ENCODE measurements around the gene CCR1.

The CCR1 gene

GRCh38 chr3:46194868-46195553, 13.1 kb downstream of the CCR1 start:
- Histone ChIP-seq H2BK15ac (replicated peaks; ENCODE audit: low read depth) (no peak overlapping the region), H3K79me1 (ENCODE audit: low read length) (no peaks in the 10 kb centered on the region), H3K36me3 (ENCODE audit: control insufficient read depth, insufficient read depth, low read length) (no peaks in the 10 kb centered on the region), H3K27ac (ENCODE audit: low read depth, low read length) (no peak overlapping the region), H3K4ac (ENCODE audit: low read depth, low read length) (no peak overlapping the region), H2AK5ac (ENCODE audit: low read length) (no peak overlapping the region), H4K8ac (ENCODE audit: low read depth, low read length) (no peak overlapping the region), H4K5ac (ENCODE audit: low read length) (no peak overlapping the region), H3K4me2 (ENCODE audit: low read length) (no peak overlapping the region), H3K4me3 (ENCODE audit: low read length) (no peak overlapping the region), H3K4me1 (ENCODE audit: control insufficient read depth, low read depth, low read length) (no peaks in the 10 kb centered on the region), H3K18ac (ENCODE audit: low read length) (no peak overlapping the region), H3K9ac (ENCODE audit: low read length) (no peak overlapping the region), H3K23ac (ENCODE audit: low read length) (no peak overlapping the region), H3K79me2 (ENCODE audit: control insufficient read depth, insufficient read depth, low read length) (no peaks in the 10 kb centered on the region), H2BK120ac (ENCODE audit: low read depth, low read length) (no peak overlapping the region), H3K56ac (ENCODE audit: low read length) (no peak overlapping the region), H2BK5ac (ENCODE audit: low read length) (no peak overlapping the region), H3K27me3 (ENCODE audit: insufficient read depth, low read length, poor library complexity) (no peaks in the 10 kb centered on the region)
- DNase-seq: no peak
- WGBS (ENCODE audit: extremely low coverage, insufficient coverage, low lambda C conversion rate): no CpG with 5 or more reads among the region's 4 CpGs

DNA sequence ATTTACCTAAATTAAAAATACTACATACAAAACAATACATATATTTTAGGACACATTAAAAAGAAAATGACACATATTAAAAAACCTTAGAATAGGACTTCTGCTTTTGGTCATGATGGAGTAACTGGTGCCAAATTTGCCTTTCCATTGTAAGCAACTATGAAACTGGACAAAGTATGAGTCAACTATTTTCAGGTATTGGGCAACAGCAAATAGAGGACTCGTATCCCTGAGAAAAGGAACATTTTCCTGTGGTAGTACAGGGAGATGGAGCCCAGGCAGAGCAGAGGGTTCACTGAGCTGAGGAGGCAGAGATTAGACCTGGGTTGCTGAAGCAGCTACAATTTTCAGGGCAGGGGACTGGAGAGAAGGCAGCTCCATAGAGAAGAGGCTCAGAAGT, 14.7 kb downstream of the CCR1 start:
- H3K4me2 ChIP-seq (ENCODE audit: low read length): no peak overlapping the region
- H2BK5ac ChIP-seq (ENCODE audit: low read length): no peak overlapping the region
- H3K79me2 ChIP-seq (ENCODE audit: control insufficient read depth, insufficient read depth, low read length): no peaks in the 10 kb centered on the region
- H3K4ac ChIP-seq (ENCODE audit: low read depth, low read length): no peak overlapping the region
- H3K27ac ChIP-seq (ENCODE audit: low read depth, low read length): no peak overlapping the region
- DNase-seq: no peak
- no peak overlapping the region for H3K56ac ChIP-seq (ENCODE audit: low read length)
- no peak overlapping the region for H4K5ac ChIP-seq (ENCODE audit: low read length)
- no peak overlapping the region for H3K18ac ChIP-seq (ENCODE audit: low read length)
- H2AK5ac ChIP-seq (ENCODE audit: low read length): no peak overlapping the region
- H3K23ac ChIP-seq (ENCODE audit: low read length): no peak overlapping the region
- H4K8ac ChIP-seq (ENCODE audit: low read depth, low read length): no peak overlapping the region
- H3K36me3 ChIP-seq (ENCODE audit: control insufficient read depth, insufficient read depth, low read length): no peaks in the 10 kb centered on the region
- H2BK120ac ChIP-seq (ENCODE audit: low read depth, low read length): no peak overlapping the region
- no peak overlapping the region for H2BK15ac ChIP-seq (replicated peaks; ENCODE audit: low read depth)
- H3K9ac ChIP-seq (ENCODE audit: low read length): no peak overlapping the region
- no CpG with 5 or more reads among the region's 1 CpG for WGBS (ENCODE audit: extremely low coverage, insufficient coverage, low lambda C conversion rate)
- H3K4me1 ChIP-seq (ENCODE audit: control insufficient read depth, low read depth, low read length): no peaks in the 10 kb centered on the region
- H3K27me3 ChIP-seq (ENCODE audit: insufficient read depth, low read length, poor library complexity): no peaks in the 10 kb centered on the region
- H3K79me1 ChIP-seq (ENCODE audit: low read length): no peaks in the 10 kb centered on the region
- H3K4me3 ChIP-seq (ENCODE audit: low read length): no peak overlapping the region

- no peaks in the 10 kb centered on the region for H3K36me3 ChIP-seq (ENCODE audit: control insufficient read depth, insufficient read depth, low read length)
- no peak overlapping the region for H3K4me3 ChIP-seq (ENCODE audit: low read length)
- no peak overlapping the region for H3K56ac ChIP-seq (ENCODE audit: low read length)
- no peak overlapping the region for H3K27ac ChIP-seq (ENCODE audit: low read depth, low read length)
- H4K8ac ChIP-seq (ENCODE audit: low read depth, low read length): no peak overlapping the region
- no peak overlapping the region for H4K5ac ChIP-seq (ENCODE audit: low read length)
- no peak overlapping the region for H2BK5ac ChIP-seq (ENCODE audit: low read length)
- H3K27me3 ChIP-seq (ENCODE audit: insufficient read depth, low read length, poor library complexity): no peaks in the 10 kb centered on the region
- H3K9ac ChIP-seq (ENCODE audit: low read length): no peak overlapping the region
- no peak overlapping the region for H2AK5ac ChIP-seq (ENCODE audit: low read length)
- no peak overlapping the region for H3K23ac ChIP-seq (ENCODE audit: low read length)
- H3K4ac ChIP-seq (ENCODE audit: low read depth, low read length): no peak overlapping the region
- no peaks in the 10 kb centered on the region for H3K4me1 ChIP-seq (ENCODE audit: control insufficient read depth, low read depth, low read length)
- no peak overlapping the region for H2BK120ac ChIP-seq (ENCODE audit: low read depth, low read length)
- no peak overlapping the region for H2BK15ac ChIP-seq (replicated peaks; ENCODE audit: low read depth)
- no CpG with 5 or more reads among the region's 5 CpGs for WGBS (ENCODE audit: extremely low coverage, insufficient coverage, low lambda C conversion rate)
- no peaks in the 10 kb centered on the region for H3K79me1 ChIP-seq (ENCODE audit: low read length)
- H3K18ac ChIP-seq (ENCODE audit: low read length): no peak overlapping the region
- no peaks in the 10 kb centered on the region for H3K79me2 ChIP-seq (ENCODE audit: control insufficient read depth, insufficient read depth, low read length)
- no peak overlapping the region for H3K4me2 ChIP-seq (ENCODE audit: low read length)
- DNase-seq: no peak
These were observed 15.2 kb downstream of the CCR1 start for GRCh38 chr3:46192939-46193338.

GRCh38 chr3:46191730-46192129, 16.4 kb downstream of the CCR1 start:
- DNase-seq: no peak
- Histone ChIP-seq H3K36me3 (ENCODE audit: control insufficient read depth, insufficient read depth, low read length) (no peaks in the 10 kb centered on the region), H3K9ac (ENCODE audit: low read length) (no peak overlapping the region), H3K4ac (ENCODE audit: low read depth, low read length) (no peak overlapping the region), H2BK5ac (ENCODE audit: low read length) (no peak overlapping the region), H3K4me3 (ENCODE audit: low read length) (no peak overlapping the region), H2BK15ac (replicated peaks; ENCODE audit: low read depth) (no peak overlapping the region), H3K4me2 (ENCODE audit: low read length) (no peak overlapping the region), H3K18ac (ENCODE audit: low read length) (no peak overlapping the region), H3K27me3 (ENCODE audit: insufficient read depth, low read length, poor library complexity) (no peaks in the 10 kb centered on the region), H2BK120ac (ENCODE audit: low read depth, low read length) (no peak overlapping the region), H3K27ac (ENCODE audit: low read depth, low read length) (no peak overlapping the region), H3K23ac (ENCODE audit: low read length) (no peak overlapping the region), H3K4me1 (ENCODE audit: control insufficient read depth, low read depth, low read length) (no peaks in the 10 kb centered on the region), H4K5ac (ENCODE audit: low read length) (no peak overlapping the region), H3K79me1 (ENCODE audit: low read length) (no peaks in the 10 kb centered on the region), H3K56ac (ENCODE audit: low read length) (no peak overlapping the region), H4K8ac (ENCODE audit: low read depth, low read length) (no peak overlapping the region), H2AK5ac (ENCODE audit: low read length) (no peak overlapping the region), H3K79me2 (ENCODE audit: control insufficient read depth, insufficient read depth, low read length) (no peaks in the 10 kb centered on the region)
- whole genome bisulfite sequencing (ENCODE audit: extremely low coverage, insufficient coverage, low lambda C conversion rate): no CpG with 5 or more reads among the region's 3 CpGs

- Histone ChIP-seq H4K5ac (ENCODE audit: low read length) (no peak overlapping the region), H3K4me3 (ENCODE audit: low read length) (no peak overlapping the region), H3K4me1 (ENCODE audit: control insufficient read depth, low read depth, low read length) (no peaks in the 10 kb centered on the region), H2BK5ac (ENCODE audit: low read length) (no peak overlapping the region), H3K4ac (ENCODE audit: low read depth, low read length) (no peak overlapping the region), H2BK120ac (ENCODE audit: low read depth, low read length) (no peak overlapping the region), H3K9ac (ENCODE audit: low read length) (no peak overlapping the region), H3K79me2 (ENCODE audit: control insufficient read depth, insufficient read depth, low read length) (no peaks in the 10 kb centered on the region), H3K27me3 (ENCODE audit: insufficient read depth, low read length, poor library complexity) (no peaks in the 10 kb centered on the region), H3K4me2 (ENCODE audit: low read length) (no peak overlapping the region), H3K18ac (ENCODE audit: low read length) (no peak overlapping the region), H2AK5ac (ENCODE audit: low read length) (no peak overlapping the region), H2BK15ac (replicated peaks; ENCODE audit: low read depth) (no peak overlapping the region), H3K27ac (ENCODE audit: low read depth, low read length) (no peak overlapping the region), H3K79me1 (ENCODE audit: low read length) (no peaks in the 10 kb centered on the region), H4K8ac (ENCODE audit: low read depth, low read length) (no peak overlapping the region), H3K36me3 (ENCODE audit: control insufficient read depth, insufficient read depth, low read length) (no peaks in the 10 kb centered on the region), H3K56ac (ENCODE audit: low read length) (no peak overlapping the region), H3K23ac (ENCODE audit: low read length) (no peak overlapping the region)
- DNase-seq: no peak
- no CpG with 5 or more reads among the region's 10 CpGs for WGBS (ENCODE audit: extremely low coverage, insufficient coverage, low lambda C conversion rate)
These were observed 19.4 kb downstream of the CCR1 start for GRCh38 chr3:46188708-46189107.

GRCh38 chr3:46187876-46188275, 20.2 kb downstream of the CCR1 start:
- Histone ChIP-seq H3K9ac (ENCODE audit: low read length) (no peak overlapping the region), H4K8ac (ENCODE audit: low read depth, low read length) (no peak overlapping the region), H3K4me2 (ENCODE audit: low read length) (no peak overlapping the region), H4K5ac (ENCODE audit: low read length) (no peak overlapping the region), H3K4ac (ENCODE audit: low read depth, low read length) (no peak overlapping the region), H3K56ac (ENCODE audit: low read length) (no peak overlapping the region), H2BK15ac (replicated peaks; ENCODE audit: low read depth) (no peak overlapping the region), H2AK5ac (ENCODE audit: low read length) (no peak overlapping the region), H3K23ac (ENCODE audit: low read length) (no peak overlapping the region), H3K79me2 (ENCODE audit: control insufficient read depth, insufficient read depth, low read length) (no peaks in the 10 kb centered on the region), H3K4me3 (ENCODE audit: low read length) (no peak overlapping the region), H3K79me1 (ENCODE audit: low read length) (no peaks in the 10 kb centered on the region), H3K27me3 (ENCODE audit: insufficient read depth, low read length, poor library complexity) (no peaks in the 10 kb centered on the region), H3K27ac (ENCODE audit: low read depth, low read length) (no peak overlapping the region), H2BK120ac (ENCODE audit: low read depth, low read length) (no peak overlapping the region), H2BK5ac (ENCODE audit: low read length) (no peak overlapping the region), H3K4me1 (ENCODE audit: control insufficient read depth, low read depth, low read length) (no peaks in the 10 kb centered on the region), H3K18ac (ENCODE audit: low read length) (no peak overlapping the region), H3K36me3 (ENCODE audit: control insufficient read depth, insufficient read depth, low read length) (no peaks in the 10 kb centered on the region)
- DNase-seq: no peak
- WGBS (ENCODE audit: extremely low coverage, insufficient coverage, low lambda C conversion rate): no CpG with 5 or more reads among the region's 2 CpGs

All from mesendoderm (in vitro differentiated cells).